ENCODE results near the gene SCAMP2. TPM values are rescaled to one million over a fixed set of nuclear protein-coding genes. Genes with fewer than 3 reads are reported as not detected.

SCAMP2 gene
- total RNA-seq, 4 donors from 2014 or later: 154 to 234 (median 193) TPM

DNA sequence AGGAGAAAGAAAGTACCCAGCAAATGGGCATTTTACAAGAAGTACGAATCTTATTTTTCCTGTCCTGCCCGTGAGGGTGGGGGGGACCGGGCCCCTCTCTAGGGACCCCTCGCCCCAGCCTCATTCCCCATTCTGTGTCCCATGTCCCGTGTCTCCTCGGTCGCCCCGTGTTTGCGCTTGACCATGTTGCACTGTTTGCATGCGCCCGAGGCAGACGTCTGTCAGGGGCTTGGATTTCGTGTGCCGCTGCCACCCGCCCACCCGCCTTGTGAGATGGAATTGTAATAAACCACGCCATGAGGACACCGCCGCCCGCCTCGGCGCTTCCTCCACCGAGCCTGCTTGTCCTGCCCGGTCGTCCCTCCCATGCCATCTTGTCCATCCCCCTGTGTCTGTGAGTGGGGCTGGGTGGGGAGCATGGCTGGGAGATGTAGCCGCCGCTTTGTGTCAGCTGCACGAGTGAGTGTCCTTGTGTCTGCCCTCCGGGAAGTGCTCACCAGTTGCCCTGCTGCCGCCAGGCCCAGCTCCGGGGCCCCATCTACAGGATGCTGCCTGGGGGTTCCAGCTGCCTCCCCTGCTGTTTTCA is 70.2 kb downstream of the SCAMP2 start:
- Histone ChIP-seq H3K9me3 (no peaks in the 10 kb centered on the region), H3K36me3 (peaks cover 0 to 14% (median 6%) of the 10 kb centered on the region in 4 donors), H3K27me3 (no peaks in the 10 kb centered on the region), H3K4me3 (no peak overlapping the region), H3K4me1 (peaks cover 12 to 39% (median 20%) of the 10 kb centered on the region in 4 donors), H3K27ac (no peak overlapping the region)
- no peak for DNase-seq
- intact Hi-C loops (cut with DNase I; ENCODE audit: low total_unique reads): no loop called here
- in situ Hi-C loops (cut with MboI; ENCODE audit: low pct_ligation_motif_present in 1 of 4, low pct_unique_long_range_greater_than_20kb in 1 of 4, low sequenced_read_pairs in 3 of 4): no loop called here
- 91 to 97% methylated on average over 6 to 31 of the region's 31 CpGs for WGBS, 2 donors (ENCODE audit: low coverage in 1 of 2)
- TF ChIP-seq POLR2A (IDR thresholded peaks at IDR 0.05): no peak
- no peak for TF ChIP-seq EP300 (IDR thresholded peaks at IDR 0.05; ENCODE audit: low read depth)
- TF ChIP-seq POLR2AphosphoS5 (IDR thresholded peaks at IDR 0.05): no peak
- TF ChIP-seq, protein P1, sequence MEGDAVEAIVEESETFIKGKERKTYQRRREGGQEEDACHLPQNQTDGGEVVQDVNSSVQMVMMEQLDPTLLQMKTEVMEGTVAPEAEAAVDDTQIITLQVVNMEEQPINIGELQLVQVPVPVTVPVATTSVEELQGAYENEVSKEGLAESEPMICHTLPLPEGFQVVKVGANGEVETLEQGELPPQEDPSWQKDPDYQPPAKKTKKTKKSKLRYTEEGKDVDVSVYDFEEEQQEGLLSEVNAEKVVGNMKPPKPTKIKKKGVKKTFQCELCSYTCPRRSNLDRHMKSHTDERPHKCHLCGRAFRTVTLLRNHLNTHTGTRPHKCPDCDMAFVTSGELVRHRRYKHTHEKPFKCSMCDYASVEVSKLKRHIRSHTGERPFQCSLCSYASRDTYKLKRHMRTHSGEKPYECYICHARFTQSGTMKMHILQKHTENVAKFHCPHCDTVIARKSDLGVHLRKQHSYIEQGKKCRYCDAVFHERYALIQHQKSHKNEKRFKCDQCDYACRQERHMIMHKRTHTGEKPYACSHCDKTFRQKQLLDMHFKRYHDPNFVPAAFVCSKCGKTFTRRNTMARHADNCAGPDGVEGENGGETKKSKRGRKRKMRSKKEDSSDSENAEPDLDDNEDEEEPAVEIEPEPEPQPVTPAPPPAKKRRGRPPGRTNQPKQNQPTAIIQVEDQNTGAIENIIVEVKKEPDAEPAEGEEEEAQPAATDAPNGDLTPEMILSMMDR (IDR thresholded peaks at IDR 0.05): no peak

DNA sequence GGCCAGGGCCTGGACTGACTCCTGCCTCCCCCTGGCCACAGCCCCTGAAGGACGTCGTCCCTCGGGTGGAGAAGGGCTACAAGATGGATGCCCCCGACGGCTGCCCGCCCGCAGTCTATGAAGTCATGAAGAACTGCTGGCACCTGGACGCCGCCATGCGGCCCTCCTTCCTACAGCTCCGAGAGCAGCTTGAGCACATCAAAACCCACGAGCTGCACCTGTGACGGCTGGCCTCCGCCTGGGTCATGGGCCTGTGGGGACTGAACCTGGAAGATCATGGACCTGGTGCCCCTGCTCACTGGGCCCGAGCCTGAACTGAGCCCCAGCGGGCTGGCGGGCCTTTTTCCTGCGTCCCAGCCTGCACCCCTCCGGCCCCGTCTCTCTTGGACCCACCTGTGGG is 70.9 kb downstream of the SCAMP2 start:
- no peak for DNase-seq
- H3K36me3 ChIP-seq: peaks cover 0 to 14% (median 6%) of the 10 kb centered on the region in 4 donors
- 89% methylated on average over 18 of the region's 20 CpGs; no CpG with 5 or more reads in 1 of the 2 donors for WGBS, 2 donors (ENCODE audit: low coverage in 1 of 2)
- in situ Hi-C loops (cut with MboI; ENCODE audit: low pct_ligation_motif_present in 1 of 4, low pct_unique_long_range_greater_than_20kb in 1 of 4, low sequenced_read_pairs in 3 of 4): no loop called here
- intact Hi-C loops (cut with DNase I; ENCODE audit: low total_unique reads): no loop called here
- TF ChIP-seq, protein P1 (IDR thresholded peaks at IDR 0.05): no peak
- TF ChIP-seq POLR2AphosphoS5 (IDR thresholded peaks at IDR 0.05) (no peak), POLR2A (IDR thresholded peaks at IDR 0.05) (no peak), EP300 (IDR thresholded peaks at IDR 0.05; ENCODE audit: low read depth) (no peak)
- H3K4me1 ChIP-seq: peaks cover 12 to 39% (median 20%) of the 10 kb centered on the region in 4 donors
- H3K27me3 ChIP-seq: no peaks in the 10 kb centered on the region
- no peak overlapping the region for H3K4me3 ChIP-seq
- H3K27ac ChIP-seq: no peak overlapping the region
- H3K9me3 ChIP-seq: no peaks in the 10 kb centered on the region

DNA sequence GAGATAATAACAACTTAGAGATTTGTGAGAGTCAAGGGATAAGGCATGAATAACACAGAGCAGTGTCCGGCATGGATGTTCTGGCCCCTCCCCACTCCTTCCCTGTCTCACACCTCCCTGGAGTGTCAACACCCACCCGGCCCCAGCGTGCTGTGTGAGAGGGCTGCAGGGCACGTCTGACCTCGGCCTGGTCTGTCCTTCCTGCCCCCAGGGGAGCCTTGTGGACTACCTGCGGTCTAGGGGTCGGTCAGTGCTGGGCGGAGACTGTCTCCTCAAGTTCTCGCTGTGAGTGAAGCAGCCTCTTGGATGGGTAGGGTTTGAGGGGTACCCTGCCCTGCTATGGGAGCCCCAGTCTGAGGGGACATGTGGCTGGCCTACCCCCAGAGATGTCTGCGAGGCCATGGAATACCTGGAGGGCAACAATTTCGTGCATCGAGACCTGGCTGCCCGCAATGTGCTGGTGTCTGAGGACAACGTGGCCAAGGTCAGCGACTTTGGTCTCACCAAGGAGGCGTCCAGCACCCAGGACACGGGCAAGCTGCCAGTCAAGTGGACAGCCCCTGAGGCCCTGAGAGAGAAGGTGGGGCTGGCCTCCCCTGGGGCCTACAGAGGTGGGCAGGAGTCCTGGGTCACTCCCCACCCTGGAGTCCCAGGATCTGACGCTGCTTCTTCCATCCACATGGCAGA is 71.7 kb downstream of the SCAMP2 start:
- TF ChIP-seq, protein P1 (IDR thresholded peaks at IDR 0.05): no peak
- no peak for TF ChIP-seq POLR2AphosphoS5 (IDR thresholded peaks at IDR 0.05)
- TF ChIP-seq POLR2A (IDR thresholded peaks at IDR 0.05): no peak
- TF ChIP-seq EP300 (IDR thresholded peaks at IDR 0.05; ENCODE audit: low read depth): no peak
- in situ Hi-C loops (cut with MboI; ENCODE audit: low pct_ligation_motif_present in 1 of 4, low pct_unique_long_range_greater_than_20kb in 1 of 4, low sequenced_read_pairs in 3 of 4): no loop called here
- Histone ChIP-seq H3K4me3 (no peak overlapping the region), H3K36me3 (peaks cover 0 to 14% (median 6%) of the 10 kb centered on the region in 4 donors), H3K27ac (no peak overlapping the region), H3K9me3 (no peaks in the 10 kb centered on the region), H3K4me1 (peaks cover 10 to 34% (median 19%) of the 10 kb centered on the region in 4 donors), H3K27me3 (no peaks in the 10 kb centered on the region)
- WGBS, 2 donors (ENCODE audit: low coverage in 1 of 2): 69 to 89% methylated on average over 2 to 18 of the region's 18 CpGs
- intact Hi-C loops (cut with DNase I; ENCODE audit: low total_unique reads): loop anchor here (2.0 kb wide), 1 partner anchor 31 kb away; no protein-coding TSS in a partner anchor
- no peak for DNase-seq

DNA sequence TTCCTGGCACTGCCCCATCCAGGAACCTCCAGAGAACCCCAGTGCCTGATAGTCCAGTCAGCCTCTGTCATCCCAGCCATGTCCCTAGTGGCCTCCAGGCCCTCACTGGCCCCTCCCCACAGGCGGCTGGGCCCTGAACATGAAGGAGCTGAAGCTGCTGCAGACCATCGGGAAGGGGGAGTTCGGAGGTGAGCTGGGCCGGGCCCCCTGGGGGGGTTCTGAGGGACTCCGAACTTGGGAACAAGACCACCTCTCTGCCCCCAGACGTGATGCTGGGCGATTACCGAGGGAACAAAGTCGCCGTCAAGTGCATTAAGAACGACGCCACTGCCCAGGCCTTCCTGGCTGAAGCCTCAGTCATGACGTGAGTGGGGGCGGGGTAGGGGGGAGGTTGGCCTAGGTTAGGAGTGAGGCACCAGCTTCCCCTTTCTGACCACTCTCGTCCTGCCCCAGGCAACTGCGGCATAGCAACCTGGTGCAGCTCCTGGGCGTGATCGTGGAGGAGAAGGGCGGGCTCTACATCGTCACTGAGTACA is 72.5 kb downstream of the SCAMP2 start:
- Histone ChIP-seq H3K27me3 (no peaks in the 10 kb centered on the region), H3K4me3 (no peak overlapping the region), H3K4me1 (peaks cover 10 to 34% (median 19%) of the 10 kb centered on the region in 4 donors), H3K9me3 (no peaks in the 10 kb centered on the region), H3K36me3 (peaks cover 0 to 14% (median 6%) of the 10 kb centered on the region in 4 donors), H3K27ac (peak overlapping the region; percentile 17 to 79 (median 48))
- intact Hi-C loops (cut with DNase I; ENCODE audit: low total_unique reads) (loop anchor here (2.0 kb wide), 1 partner anchor 30 kb away; no protein-coding TSS in a partner anchor), in situ Hi-C loops (cut with MboI; ENCODE audit: low pct_ligation_motif_present in 1 of 4, low pct_unique_long_range_greater_than_20kb in 1 of 4, low sequenced_read_pairs in 3 of 4) (no loop called here)
- DNase-seq: no peak
- 66% methylated on average over 18 of the region's 20 CpGs; no CpG with 5 or more reads in 1 of the 2 donors for WGBS, 2 donors (ENCODE audit: low coverage in 1 of 2)
- TF ChIP-seq EP300 (IDR thresholded peaks at IDR 0.05; ENCODE audit: low read depth): no peak
- TF ChIP-seq, protein P1 (IDR thresholded peaks at IDR 0.05): no peak
- TF ChIP-seq POLR2A (IDR thresholded peaks at IDR 0.05): no peak
- TF ChIP-seq POLR2AphosphoS5 (IDR thresholded peaks at IDR 0.05): no peak
